ENCODE measurements around the gene PCMTD2. TPM values are rescaled to one million over a fixed set of nuclear protein-coding genes. Genes with fewer than 3 reads are reported as not detected.
A peak's percentile ranks its signal among the peaks of the same experiment; 100 is the strongest.

PCMTD2 gene
- total RNA-seq, 1 donor = 59.4 TPM

GRCh38 chr20:64237316-64237715 lies 18.2 kb upstream of the PCMTD2 start:
- Histone ChIP-seq H3K4me1 (ENCODE audit: insufficient read depth, low read length) (no peaks in the 10 kb centered on the region), H3K9me3 (ENCODE audit: low read depth, low read length) (no peaks in the 10 kb centered on the region), H3K27ac (ENCODE audit: low read depth, low read length) (no peak overlapping the region), H3K79me2 (ENCODE audit: insufficient read depth, low read length) (no peaks in the 10 kb centered on the region), H4K20me1 (ENCODE audit: insufficient read depth, low read length) (no peaks in the 10 kb centered on the region), H2AFZ (ENCODE audit: low read length) (no peak overlapping the region), H3K27me3 (ENCODE audit: insufficient read depth, low read length) (peaks cover 4% of the 10 kb centered on the region), H3K4me3 (ENCODE audit: insufficient read depth, low read length) (no peak overlapping the region), H3K36me3 (ENCODE audit: insufficient read depth, low read length) (no peaks in the 10 kb centered on the region), H3K4me2 (ENCODE audit: insufficient read depth, low read length) (no peak overlapping the region)
- peak; percentile 77 for DNase-seq (ENCODE audit: insufficient read length, low spot score, missing footprints)
- no peak for TF ChIP-seq CTCF (IDR thresholded peaks at IDR 0.05; ENCODE audit: extremely low read depth, low read depth, low read length)

- no peak overlapping the region for H3K4me3 ChIP-seq (ENCODE audit: insufficient read depth, low read length)
- no peaks in the 10 kb centered on the region for H3K79me2 ChIP-seq (ENCODE audit: insufficient read depth, low read length)
- H4K20me1 ChIP-seq (ENCODE audit: insufficient read depth, low read length) = no peaks in the 10 kb centered on the region
- no peaks in the 10 kb centered on the region for H3K4me1 ChIP-seq (ENCODE audit: insufficient read depth, low read length)
- H3K4me2 ChIP-seq (ENCODE audit: insufficient read depth, low read length) = no peak overlapping the region
- no peak for TF ChIP-seq CTCF (IDR thresholded peaks at IDR 0.05; ENCODE audit: extremely low read depth, low read depth, low read length)
- H3K9me3 ChIP-seq (ENCODE audit: low read depth, low read length) = no peaks in the 10 kb centered on the region
- peaks cover 4% of the 10 kb centered on the region for H3K27me3 ChIP-seq (ENCODE audit: insufficient read depth, low read length)
- H2AFZ ChIP-seq (ENCODE audit: low read length) = no peak overlapping the region
- H3K27ac ChIP-seq (ENCODE audit: low read depth, low read length) = no peak overlapping the region
- H3K36me3 ChIP-seq (ENCODE audit: insufficient read depth, low read length) = no peaks in the 10 kb centered on the region
- DNase-seq (ENCODE audit: insufficient read length, low spot score, missing footprints) = peak; percentile 78
Observed at GRCh38 chr20:64238115-64238825, 17.3 kb upstream of the PCMTD2 start.

GRCh38 chr20:64238851-64239387 lies 16.6 kb upstream of the PCMTD2 start:
- no peaks in the 10 kb centered on the region for H4K20me1 ChIP-seq (ENCODE audit: insufficient read depth, low read length)
- H3K27me3 ChIP-seq (ENCODE audit: insufficient read depth, low read length) = peaks cover 9% of the 10 kb centered on the region
- no peak overlapping the region for H2AFZ ChIP-seq (ENCODE audit: low read length)
- no peaks in the 10 kb centered on the region for H3K9me3 ChIP-seq (ENCODE audit: low read depth, low read length)
- no peaks in the 10 kb centered on the region for H3K36me3 ChIP-seq (ENCODE audit: insufficient read depth, low read length)
- no peaks in the 10 kb centered on the region for H3K79me2 ChIP-seq (ENCODE audit: insufficient read depth, low read length)
- H3K4me2 ChIP-seq (ENCODE audit: insufficient read depth, low read length) = no peak overlapping the region
- TF ChIP-seq CTCF (IDR thresholded peaks at IDR 0.05; ENCODE audit: extremely low read depth, low read depth, low read length) = no peak
- no peaks in the 10 kb centered on the region for H3K4me1 ChIP-seq (ENCODE audit: insufficient read depth, low read length)
- DNase-seq (ENCODE audit: insufficient read length, low spot score, missing footprints) = peak; percentile 76
- no peak overlapping the region for H3K4me3 ChIP-seq (ENCODE audit: insufficient read depth, low read length)
- H3K27ac ChIP-seq (ENCODE audit: low read depth, low read length) = no peak overlapping the region

GRCh38 chr20:64239449-64240242 lies 15.9 kb upstream of the PCMTD2 start:
- Histone ChIP-seq H3K9me3 (ENCODE audit: low read depth, low read length) (no peaks in the 10 kb centered on the region), H3K4me3 (ENCODE audit: insufficient read depth, low read length) (no peak overlapping the region)
- TF ChIP-seq CTCF (IDR thresholded peaks at IDR 0.05; ENCODE audit: extremely low read depth, low read depth, low read length) = no peak

More at GRCh38 chr20:64239449-64240242, 15.9 kb upstream of the PCMTD2 start:
- no peak overlapping the region for H2AFZ ChIP-seq (ENCODE audit: low read length)
- no peaks in the 10 kb centered on the region for H4K20me1 ChIP-seq (ENCODE audit: insufficient read depth, low read length)
- DNase-seq (ENCODE audit: insufficient read length, low spot score, missing footprints) = peak; percentile 30
- no peaks in the 10 kb centered on the region for H3K4me1 ChIP-seq (ENCODE audit: insufficient read depth, low read length)
- peaks cover 9% of the 10 kb centered on the region for H3K27me3 ChIP-seq (ENCODE audit: insufficient read depth, low read length)
- H3K36me3 ChIP-seq (ENCODE audit: insufficient read depth, low read length) = no peaks in the 10 kb centered on the region
- H3K79me2 ChIP-seq (ENCODE audit: insufficient read depth, low read length) = no peaks in the 10 kb centered on the region
- H3K4me2 ChIP-seq (ENCODE audit: insufficient read depth, low read length) = no peak overlapping the region
- H3K27ac ChIP-seq (ENCODE audit: low read depth, low read length) = no peak overlapping the region

Data from osteoblast (primary cell).